GM12892 (cell line): ENCODE measurements around the gene SLAMF1.

ENCODE experiments used
- POLR2A ChIP-seq: IDR thresholded peaks from 2 replicates; pipeline ENCODE4 v1.6.1; 2011; ENCODE audit warnings: low read depth, low read length, control low read depth
- TAF1 ChIP-seq: IDR thresholded peaks from 2 replicates; pipeline ENCODE4 v1.6.1; 2011; ENCODE audit warnings: low read depth, mild to moderate bottlenecking, control low read depth, low read length, borderline replicate concordance

- TF ChIP-seq TAF1 = no peak
- TF ChIP-seq POLR2A = no peak; the same call in 1 of the 2 replicates
Measured at GRCh38 chr1:160681891-160682140, 35.0 kb upstream of the SLAMF1 start.
